Lower lobe of right lung (tissue), 2 donors: Measurements from ENCODE around the gene XPR1. TPM values are rescaled to one million over a fixed set of nuclear protein-coding genes. Genes with fewer than 3 reads are reported as not detected.

Experiments
- ATAC-seq, 2 donors: fragments of 200-7000 bp; cut with Tn5 transposase; one replicate each; pipeline ENCODE4 v1.9.1; 2020 to 2022; ENCODE audit warnings: mild to moderate bottlenecking in 2 of 2, moderate library complexity in 2 of 2
- DNase-seq: peaks from one replicate; pipeline ENCODE4 v3.0.0-alpha.2; 2020
- H3K27ac ChIP-seq: fragments of 200-600 bp; one replicate; pipeline ENCODE4 v1.8.0; 2022
- H3K27me3 ChIP-seq: fragments of 200-600 bp; one replicate; pipeline ENCODE4 v1.8.0; 2022; ENCODE audit warnings: low read depth
- H3K36me3 ChIP-seq: fragments of 200-600 bp; one replicate; pipeline ENCODE4 v1.8.0; 2022; ENCODE audit warnings: mild to moderate bottlenecking
- H3K4me1 ChIP-seq: fragments of 200-600 bp; one replicate; pipeline ENCODE4 v1.8.0; 2022
- H3K4me3 ChIP-seq: fragments of 200-600 bp; one replicate; pipeline ENCODE4 v1.8.0; 2022; ENCODE audit warnings: mild to moderate bottlenecking
- H3K9me3 ChIP-seq: fragments of 200-600 bp; one replicate; pipeline ENCODE4 v1.8.0; 2022
- CTCF ChIP-seq: fragments of 200-600 bp; IDR thresholded peaks from one replicate; pipeline ENCODE4 v1.8.0; 2022; ENCODE audit warnings: antibody characterized with exemption, mild to moderate bottlenecking
- intact Hi-C: fragments of 100-400 bp; cut with DNase I; formaldehyde crosslinking; loops from one replicate; pipeline ENCODE4 v1.11.0; 2022
- total RNA-seq: library from RNA; stranded (reverse); fragmentation: NEBNext Ultra II Directional; extraction: Animal tissue kit (Norgen Biotek cat#: 25700); gene quantifications from one replicate; pipeline ENCODE4 v1.2.1, GENCODE V29; 2021
- donor health status: DM: no; HTN: yes; CAD: no; lungs with severe emphysema.

Gene XPR1
- total RNA-seq, 1 donor from 2014 or later = 21.1 TPM

- H3K4me3 ChIP-seq = no peak overlapping the region
- no peak overlapping the region for H3K27ac ChIP-seq
- intact Hi-C loops = no loop called here
- no peaks in the 10 kb centered on the region for H3K9me3 ChIP-seq
- TF ChIP-seq CTCF = peak; percentile 22
- H3K36me3 ChIP-seq = no peaks in the 10 kb centered on the region
- DNase-seq (no peak), ATAC-seq (no peak)
- H3K4me1 ChIP-seq = no peaks in the 10 kb centered on the region
- H3K27me3 ChIP-seq = no peaks in the 10 kb centered on the region
Measured at GRCh38 chr1:180778782-180779398, 147.1 kb downstream of the XPR1 start.

- DNase-seq = no peak
- no peaks in the 10 kb centered on the region for H3K4me1 ChIP-seq
- no peak overlapping the region for H3K4me3 ChIP-seq
- intact Hi-C loops = no loop called here
- H3K27me3 ChIP-seq = no peaks in the 10 kb centered on the region
- no peak for TF ChIP-seq CTCF
- no peak for ATAC-seq
- H3K27ac ChIP-seq = no peak overlapping the region
- H3K36me3 ChIP-seq = no peaks in the 10 kb centered on the region
- H3K9me3 ChIP-seq = no peaks in the 10 kb centered on the region
Measured at GRCh38 chr1:180779584-180779983, 147.8 kb downstream of the XPR1 start.

- TF ChIP-seq CTCF = no peak
- Histone ChIP-seq H3K9me3 (no peaks in the 10 kb centered on the region), H3K27me3 (no peaks in the 10 kb centered on the region), H3K4me1 (no peaks in the 10 kb centered on the region), H3K4me3 (no peak overlapping the region), H3K36me3 (no peaks in the 10 kb centered on the region), H3K27ac (no peak overlapping the region)
- intact Hi-C loops = no loop called here
- ATAC-seq = no peak
- no peak for DNase-seq
Measured at GRCh38 chr1:180781718-180782117, 149.9 kb downstream of the XPR1 start.

GRCh38 chr1:180785291-180785690 is 153.5 kb downstream of the XPR1 start:
- no peak for ATAC-seq

GRCh38 chr1:180785887-180786286 is 154.1 kb downstream of the XPR1 start:
- Histone ChIP-seq H3K4me3 (no peak overlapping the region), H3K36me3 (no peaks in the 10 kb centered on the region), H3K9me3 (no peaks in the 10 kb centered on the region), H3K4me1 (no peaks in the 10 kb centered on the region), H3K27me3 (no peaks in the 10 kb centered on the region), H3K27ac (no peak overlapping the region)
- no peak for ATAC-seq
- TF ChIP-seq CTCF = no peak
- no peak for DNase-seq
- intact Hi-C loops = no loop called here

More at GRCh38 chr1:180785291-180785690, 153.5 kb downstream of the XPR1 start:
- Histone ChIP-seq H3K27ac (no peak overlapping the region), H3K4me1 (no peaks in the 10 kb centered on the region), H3K4me3 (no peak overlapping the region), H3K36me3 (no peaks in the 10 kb centered on the region), H3K27me3 (no peaks in the 10 kb centered on the region), H3K9me3 (no peaks in the 10 kb centered on the region)
- intact Hi-C loops = no loop called here
- TF ChIP-seq CTCF = no peak
- no peak for DNase-seq

GRCh38 chr1:180786624-180787023 is 154.8 kb downstream of the XPR1 start:
- no peak for DNase-seq
- Histone ChIP-seq H3K4me3 (no peak overlapping the region), H3K27me3 (no peaks in the 10 kb centered on the region), H3K9me3 (no peaks in the 10 kb centered on the region), H3K36me3 (no peaks in the 10 kb centered on the region), H3K27ac (no peak overlapping the region), H3K4me1 (no peaks in the 10 kb centered on the region)
- no peak for ATAC-seq
- intact Hi-C loops = no loop called here
- TF ChIP-seq CTCF = no peak
